Measurements from ENCODE around the gene ARL11.
"Not testable (repeated sequence)": the region's sequence is repeated elsewhere in the genome, so short reads cannot be mapped to it uniquely, and the experiment has no call there.

The ARL11 gene

GRCh38 chr13:49602615-49603014 is 25.7 kb upstream of the ARL11 start:
- H3K36me3 Mint-ChIP-seq; H3K27me3 Mint-ChIP-seq; H3K9me3 Mint-ChIP-seq; H3K27ac Mint-ChIP-seq; ATAC-seq (replicated peaks); H3K4me3 Mint-ChIP-seq; DNase-seq: not testable (repeated sequence)
- H3K4me1 Mint-ChIP-seq, result peaks cover 5 to 15% of the 10 kb centered on the region in 2 donors

- H3K9me3 Mint-ChIP-seq, result no peaks in the 10 kb centered on the region
- no peak for ATAC-seq (replicated peaks)
- no peak overlapping the region for H3K27ac Mint-ChIP-seq
- no peak for DNase-seq
- no peaks in the 10 kb centered on the region for H3K36me3 Mint-ChIP-seq
- no peak overlapping the region for H3K4me3 Mint-ChIP-seq
- H3K27me3 Mint-ChIP-seq, result no peaks in the 10 kb centered on the region
- H3K4me1 Mint-ChIP-seq, result peaks cover 8 to 29% of the 10 kb centered on the region in 2 donors
Measured at GRCh38 chr13:49604570-49604969, 23.7 kb upstream of the ARL11 start.

- ATAC-seq (replicated peaks) (peak; percentile 97), DNase-seq (peak; percentile 69)
- Mint-ChIP-seq H3K27me3 (no peaks in the 10 kb centered on the region), H3K36me3 (no peaks in the 10 kb centered on the region), H3K9me3 (no peaks in the 10 kb centered on the region), H3K27ac (peak overlapping the region; percentile 56), H3K4me3 (peak overlapping the region; percentile 76 to 80), H3K4me1 (peaks cover 8 to 29% of the 10 kb centered on the region in 2 donors)
Measured at GRCh38 chr13:49606747-49607648, 21.3 kb upstream of the ARL11 start.

GRCh38 chr13:49607761-49608160 is 20.5 kb upstream of the ARL11 start:
- Mint-ChIP-seq H3K27me3 (no peaks in the 10 kb centered on the region), H3K27ac (no peak overlapping the region), H3K4me3 (no peak overlapping the region), H3K9me3 (peaks cover 0 to 1% of the 10 kb centered on the region in 2 donors), H3K4me1 (peaks cover 8 to 29% of the 10 kb centered on the region in 2 donors), H3K36me3 (no peaks in the 10 kb centered on the region)
- DNase-seq (no peak), ATAC-seq (replicated peaks) (no peak)

- peaks cover 8 to 29% of the 10 kb centered on the region in 2 donors for H3K4me1 Mint-ChIP-seq
- no peak for DNase-seq
- no peaks in the 10 kb centered on the region for H3K27me3 Mint-ChIP-seq
- ATAC-seq (replicated peaks), result peak; percentile 60 to 65
- H3K27ac Mint-ChIP-seq, result no peak overlapping the region
- no peak overlapping the region for H3K4me3 Mint-ChIP-seq
- H3K36me3 Mint-ChIP-seq, result no peaks in the 10 kb centered on the region
- H3K9me3 Mint-ChIP-seq, result peaks cover 0 to 1% of the 10 kb centered on the region in 2 donors
Measured at GRCh38 chr13:49608651-49609331, 19.5 kb upstream of the ARL11 start.

- ATAC-seq (replicated peaks) (no peak), DNase-seq (no peak)
- Mint-ChIP-seq H3K4me1 (peaks cover 5 to 20% of the 10 kb centered on the region in 2 donors), H3K27ac (no peak overlapping the region), H3K9me3 (peaks cover 0 to 1% of the 10 kb centered on the region in 2 donors), H3K4me3 (no peak overlapping the region), H3K36me3 (no peaks in the 10 kb centered on the region), H3K27me3 (no peaks in the 10 kb centered on the region)
Measured at GRCh38 chr13:49610176-49610575, 18.1 kb upstream of the ARL11 start.

- H3K4me1 Mint-ChIP-seq, result peaks cover 4 to 15% of the 10 kb centered on the region in 2 donors
- H3K27me3 Mint-ChIP-seq; DNase-seq; ATAC-seq (replicated peaks); H3K9me3 Mint-ChIP-seq; H3K27ac Mint-ChIP-seq; H3K36me3 Mint-ChIP-seq; H3K4me3 Mint-ChIP-seq: not testable (repeated sequence)
Measured at GRCh38 chr13:49612042-49612441, 16.3 kb upstream of the ARL11 start.

- DNase-seq (no peak), ATAC-seq (replicated peaks) (no peak)
- H3K9me3 Mint-ChIP-seq, result peaks cover 0 to 1% of the 10 kb centered on the region in 2 donors
- no peak overlapping the region for H3K4me3 Mint-ChIP-seq
- H3K27ac Mint-ChIP-seq, result no peak overlapping the region
- no peaks in the 10 kb centered on the region for H3K4me1 Mint-ChIP-seq
- H3K27me3 Mint-ChIP-seq, result no peaks in the 10 kb centered on the region
- H3K36me3 Mint-ChIP-seq, result no peaks in the 10 kb centered on the region
Measured at GRCh38 chr13:49615836-49616675, 12.3 kb upstream of the ARL11 start.

GRCh38 chr13:49616676-49617065 is 11.6 kb upstream of the ARL11 start:
- no peak for DNase-seq
- peaks cover 0 to 1% of the 10 kb centered on the region in 2 donors for H3K9me3 Mint-ChIP-seq
- H3K27me3 Mint-ChIP-seq, result no peaks in the 10 kb centered on the region
- H3K4me3 Mint-ChIP-seq, result no peak overlapping the region
- no peak overlapping the region for H3K27ac Mint-ChIP-seq
- ATAC-seq (replicated peaks), result no peak
- no peaks in the 10 kb centered on the region for H3K36me3 Mint-ChIP-seq
- no peaks in the 10 kb centered on the region for H3K4me1 Mint-ChIP-seq

- ATAC-seq (replicated peaks), result no peak
- no peak for DNase-seq
- Mint-ChIP-seq H3K27ac (no peak overlapping the region), H3K4me3 (no peak overlapping the region), H3K36me3 (no peaks in the 10 kb centered on the region), H3K27me3 (no peaks in the 10 kb centered on the region), H3K9me3 (no peaks in the 10 kb centered on the region), H3K4me1 (no peaks in the 10 kb centered on the region)
Measured at GRCh38 chr13:49620170-49620621, 8.1 kb upstream of the ARL11 start.

- Mint-ChIP-seq H3K9me3 (no peaks in the 10 kb centered on the region), H3K4me3 (no peak overlapping the region), H3K36me3 (no peaks in the 10 kb centered on the region), H3K4me1 (no peaks in the 10 kb centered on the region), H3K27me3 (no peaks in the 10 kb centered on the region), H3K27ac (no peak overlapping the region)
- DNase-seq (no peak), ATAC-seq (replicated peaks) (no peak)
Measured at GRCh38 chr13:49622174-49622946, 5.9 kb upstream of the ARL11 start.

- Mint-ChIP-seq H3K27me3 (no peaks in the 10 kb centered on the region), H3K36me3 (peaks cover 0 to 4% of the 10 kb centered on the region in 2 donors)
Measured at GRCh38 chr13:49624229-49624628, 4.1 kb upstream of the ARL11 start.

GRCh38 chr13:49625392-49626079 is 2.8 kb upstream of the ARL11 start:
- ATAC-seq (replicated peaks) (no peak), DNase-seq (no peak)
- Mint-ChIP-seq H3K4me1 (peaks cover 14 to 26% of the 10 kb centered on the region in 2 donors), H3K4me3 (no peak overlapping the region), H3K36me3 (peaks cover 6 to 9% of the 10 kb centered on the region in 2 donors), H3K9me3 (no peaks in the 10 kb centered on the region), H3K27me3 (no peaks in the 10 kb centered on the region), H3K27ac (peak overlapping the region; percentile 56)

More at GRCh38 chr13:49624229-49624628, 4.1 kb upstream of the ARL11 start:
- ATAC-seq (replicated peaks), result no peak
- no peaks in the 10 kb centered on the region for H3K9me3 Mint-ChIP-seq
- H3K4me3 Mint-ChIP-seq, result no peak overlapping the region
- no peak for DNase-seq
- H3K27ac Mint-ChIP-seq, result no peak overlapping the region
- H3K4me1 Mint-ChIP-seq, result peaks cover 11 to 14% of the 10 kb centered on the region in 2 donors
